GM12872 (cell line): Measurements from ENCODE around the gene IRX4.

Experiments
- CTCF ChIP-seq: IDR thresholded peaks from 3 replicates; pipeline ENCODE4 v1.5.1; 2011; ENCODE audit warnings: low read depth, mild to moderate bottlenecking, low read length, moderate library complexity; ENCODE audit not compliant: insufficient read depth

Gene IRX4

GRCh38 chr5:1884678-1885403, 2.1 kb upstream of the IRX4 start:
- no peak for TF ChIP-seq CTCF

GRCh38 chr5:1883925-1884677, 1.4 kb upstream of the IRX4 start:
- TF ChIP-seq CTCF, result no peak

- TF ChIP-seq CTCF, result 0 out of 3 replicates have a peak, but pooled peaks have one; percentile 8
These were observed 597 bp upstream of the IRX4 start for GRCh38 chr5:1883120-1883924.

GRCh38 chr5:1881731-1882336, 891 bp downstream of the IRX4 start:
- no peak for TF ChIP-seq CTCF

GRCh38 chr5:1881098-1881572, 1.6 kb downstream of the IRX4 start:
- no peak for TF ChIP-seq CTCF

GRCh38 chr5:1880377-1881025, 2.2 kb downstream of the IRX4 start:
- no peak for TF ChIP-seq CTCF
